NOMO-1 treated with DMSO at 0.1 percent for 48 hours (cell line): ENCODE results near the gene PCSK9.

Experiments
- DNase-seq: peaks from one replicate; lab custom pipeline; 2025; ENCODE audit not compliant: unreplicated experiment; lab: John Stamatoyannopoulos, UW

PCSK9 gene

DNA sequence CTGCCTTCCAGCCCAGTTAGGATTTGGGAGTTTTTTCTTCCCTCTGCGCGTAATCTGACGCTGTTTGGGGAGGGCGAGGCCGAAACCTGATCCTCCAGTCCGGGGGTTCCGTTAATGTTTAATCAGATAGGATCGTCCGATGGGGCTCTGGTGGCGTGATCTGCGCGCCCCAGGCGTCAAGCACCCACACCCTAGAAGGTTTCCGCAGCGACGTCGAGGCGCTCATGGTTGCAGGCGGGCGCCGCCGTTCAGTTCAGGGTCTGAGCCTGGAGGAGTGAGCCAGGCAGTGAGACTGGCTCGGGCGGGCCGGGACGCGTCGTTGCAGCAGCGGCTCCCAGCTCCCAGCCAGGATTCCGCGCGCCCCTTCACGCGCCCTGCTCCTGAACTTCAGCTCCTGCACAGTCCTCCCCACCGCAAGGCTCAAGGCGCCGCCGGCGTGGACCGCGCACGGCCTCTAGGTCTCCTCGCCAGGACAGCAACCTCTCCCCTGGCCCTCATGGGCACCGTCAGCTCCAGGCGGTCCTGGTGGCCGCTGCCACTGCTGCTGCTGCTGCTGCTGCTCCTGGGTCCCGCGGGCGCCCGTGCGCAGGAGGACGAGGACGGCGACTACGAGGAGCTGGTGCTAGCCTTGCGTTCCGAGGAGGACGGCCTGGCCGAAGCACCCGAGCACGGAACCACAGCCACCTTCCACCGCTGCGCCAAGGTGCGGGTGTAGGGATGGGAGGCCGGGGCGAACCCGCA lies at the start of gene PCSK9:
TSS of gene PCSK9 (plus strand) at position 207 of the 741 bp plus-strand sequence. CDS start at position 497, 290 bp downstream.
- DNase-seq, result no peak

DNA sequence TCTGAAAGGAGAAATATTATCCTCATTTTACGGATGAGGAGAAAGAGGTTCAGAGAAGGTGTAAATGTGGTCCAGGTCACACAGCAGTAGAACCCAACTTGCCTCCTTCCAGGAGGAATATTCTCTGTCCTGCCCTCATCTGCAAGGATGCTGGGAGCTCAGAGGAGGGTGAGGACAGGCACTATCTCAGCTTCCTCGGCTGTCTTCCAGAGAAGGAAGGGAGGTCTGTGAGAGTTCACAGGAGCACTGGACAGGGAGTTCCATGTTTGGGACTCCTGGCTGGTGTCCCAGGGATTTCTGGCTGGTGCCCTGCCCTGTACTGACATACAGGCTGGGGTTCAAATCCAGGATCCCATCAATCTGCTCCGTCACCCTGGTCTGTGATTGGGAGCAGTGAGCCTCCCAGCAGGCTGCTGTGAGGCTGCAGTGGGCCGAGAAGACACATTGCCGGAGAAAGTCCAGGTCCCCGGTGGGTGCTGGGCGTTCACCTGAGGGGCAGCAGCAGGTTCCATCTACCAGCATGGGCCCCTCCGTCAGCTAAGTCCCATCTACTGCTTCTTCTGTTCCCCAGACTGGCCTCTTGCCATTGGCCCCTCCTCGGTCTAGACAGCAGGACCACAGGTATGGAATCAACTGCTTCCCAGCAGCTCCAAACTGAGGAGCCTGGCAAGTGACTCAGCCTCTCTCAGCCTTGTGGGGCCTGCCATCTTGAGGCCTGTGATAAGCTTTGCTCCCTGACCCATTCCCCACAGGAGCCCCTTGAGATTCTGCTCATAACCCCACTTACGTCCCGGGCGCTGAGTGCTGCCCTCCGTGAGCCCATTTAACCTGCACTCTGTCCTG lies 49.2 kb upstream of the PCSK9 start:
- DNase-seq, result no peak

DNA sequence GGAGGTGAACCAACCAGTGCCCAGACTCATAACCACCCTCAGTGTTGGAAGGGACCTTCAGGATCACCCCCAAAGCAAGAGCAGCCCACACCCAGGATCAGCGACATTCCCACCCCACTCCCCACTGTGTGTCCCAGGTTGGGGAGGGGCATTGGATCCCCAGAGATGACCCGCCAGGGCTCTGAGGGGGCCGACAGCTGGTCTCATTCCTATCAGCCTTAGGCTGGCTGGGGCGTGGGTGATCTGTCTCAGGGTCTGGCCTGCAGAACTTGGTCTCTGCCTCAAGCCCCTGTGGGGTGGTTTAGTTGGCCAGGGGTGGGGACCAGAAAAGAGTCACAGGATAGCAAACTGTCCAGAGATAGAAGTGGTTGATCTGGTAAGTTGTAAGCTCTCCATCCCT lies 48.4 kb upstream of the PCSK9 start:
- DNase-seq, result no peak

DNA sequence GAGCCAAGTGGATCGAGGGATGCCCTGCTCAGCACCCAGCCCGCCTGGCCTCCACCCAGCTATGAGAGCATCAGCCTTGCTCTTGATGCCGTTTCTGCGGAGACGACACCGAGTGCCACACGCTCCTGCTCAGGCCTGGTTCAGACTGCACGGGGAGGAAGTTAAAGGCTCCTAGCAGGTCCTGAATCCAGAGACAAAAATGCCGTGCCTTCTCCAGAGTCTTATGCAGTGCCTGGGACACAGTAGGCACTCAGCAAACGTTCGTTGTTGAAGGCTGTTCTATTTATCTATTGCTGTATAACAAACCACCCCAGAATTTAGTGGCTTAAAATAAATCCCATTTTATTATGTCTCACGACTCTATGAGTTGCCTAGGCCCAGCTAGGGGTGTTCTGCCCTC lies 47.4 kb upstream of the PCSK9 start:
- no peak for DNase-seq

DNA sequence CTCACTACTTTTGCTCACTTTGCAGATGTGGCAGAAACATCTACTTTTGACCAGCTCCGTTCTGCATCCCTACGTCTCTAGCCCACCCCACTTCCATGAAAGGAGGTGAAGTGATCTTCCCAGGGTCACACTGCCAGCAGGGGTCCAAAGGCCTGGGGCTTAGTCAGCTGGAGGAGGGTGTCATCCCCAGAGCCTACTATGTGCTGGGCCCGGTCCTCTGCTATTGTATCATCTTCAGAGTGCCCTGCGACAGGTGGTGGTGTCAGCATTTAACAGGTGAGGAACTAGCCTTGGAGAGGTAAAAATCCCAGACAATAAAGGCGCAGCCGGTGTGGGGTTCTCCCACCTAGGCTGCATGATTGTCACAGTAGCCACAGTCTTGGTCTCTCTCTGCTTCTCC lies 46.2 kb upstream of the PCSK9 start:
- DNase-seq, result no peak

DNA sequence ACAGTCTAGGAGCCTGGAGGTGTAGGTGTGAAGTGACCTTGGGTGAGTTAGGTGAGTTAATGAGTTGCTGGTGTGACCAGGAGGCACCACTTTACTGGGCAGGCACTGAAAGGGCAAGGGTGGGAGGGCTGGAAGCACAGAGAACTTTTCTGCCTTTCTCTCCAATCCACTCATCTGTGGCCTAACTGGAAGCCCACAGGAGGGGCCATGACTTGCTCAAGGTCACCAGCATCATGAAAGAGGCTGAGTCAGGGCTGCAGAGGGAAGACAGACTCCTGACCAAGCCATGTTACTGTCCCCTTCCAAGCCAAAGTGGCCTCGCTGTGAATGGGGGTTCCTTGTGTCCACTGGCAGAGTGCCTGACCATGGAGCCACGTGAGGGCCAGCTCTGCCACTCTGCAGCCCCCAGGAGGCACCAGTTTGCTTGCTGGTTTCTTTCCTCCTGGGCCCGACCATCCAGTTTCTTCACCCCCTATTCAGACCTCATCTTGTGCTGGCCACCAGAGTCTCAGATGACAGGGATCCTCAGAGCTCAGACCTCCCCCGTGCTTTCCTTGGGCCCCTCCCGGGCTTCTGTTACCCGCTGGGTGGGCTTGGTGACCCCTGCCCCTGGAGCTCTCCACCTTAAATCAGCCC lies 44.9 kb upstream of the PCSK9 start:
- no peak for DNase-seq

DNA sequence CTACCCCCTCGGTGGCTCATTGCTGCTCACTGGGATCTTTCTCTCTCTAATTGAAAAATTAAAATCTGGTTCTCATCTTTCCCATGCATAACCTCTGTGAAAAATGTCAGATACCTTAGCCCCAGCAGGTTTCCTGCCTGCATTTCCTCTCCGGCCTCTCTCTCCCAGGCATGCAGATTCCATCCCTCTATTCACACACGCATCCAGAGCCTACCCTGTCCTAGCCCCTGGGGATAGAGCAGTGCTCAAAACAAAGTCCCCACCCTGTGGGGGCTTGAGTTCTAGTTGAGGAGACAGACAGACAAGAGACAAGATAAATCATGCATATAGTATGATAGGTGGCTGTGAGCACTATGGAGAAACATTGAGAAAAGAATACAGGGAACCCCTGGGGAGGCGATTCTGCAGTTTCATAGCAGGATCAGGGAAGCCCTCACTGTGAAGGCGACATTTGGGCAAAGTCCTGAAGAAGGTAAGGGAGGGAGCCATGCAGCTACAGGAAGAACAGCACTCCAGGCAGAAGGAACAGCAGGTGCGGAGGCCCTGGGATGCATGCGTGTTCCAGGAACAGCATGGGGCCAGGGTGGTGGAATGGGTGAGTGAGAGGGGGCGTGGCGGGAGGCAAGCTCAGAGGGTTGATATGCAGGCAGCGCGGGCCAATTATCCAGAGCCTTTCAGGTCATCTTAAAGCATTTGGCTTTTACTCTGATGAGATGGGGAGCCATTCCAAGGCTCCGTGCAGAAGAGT lies 44.2 kb upstream of the PCSK9 start:
- DNase-seq, result no peak

DNA sequence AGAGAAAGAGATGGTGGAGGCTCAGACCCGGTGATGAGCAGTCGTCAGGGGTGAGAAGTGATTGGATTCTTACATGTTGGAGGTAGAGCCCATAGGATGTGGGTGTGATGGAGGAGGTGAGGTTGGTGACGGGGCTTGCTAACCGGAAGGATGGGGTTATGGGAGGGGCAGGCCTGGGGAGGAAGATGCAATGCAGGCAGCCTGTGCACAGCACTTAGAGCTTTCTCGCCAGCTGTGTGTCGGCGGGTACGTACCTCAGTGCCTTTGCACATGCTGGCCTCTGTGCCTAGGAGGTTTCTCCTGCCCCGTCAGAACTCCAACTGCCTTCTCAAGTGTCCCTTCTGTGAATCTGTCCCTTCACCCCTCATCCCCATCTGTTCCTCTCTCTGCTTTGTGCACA lies 43.5 kb upstream of the PCSK9 start:
- no peak for DNase-seq

DNA sequence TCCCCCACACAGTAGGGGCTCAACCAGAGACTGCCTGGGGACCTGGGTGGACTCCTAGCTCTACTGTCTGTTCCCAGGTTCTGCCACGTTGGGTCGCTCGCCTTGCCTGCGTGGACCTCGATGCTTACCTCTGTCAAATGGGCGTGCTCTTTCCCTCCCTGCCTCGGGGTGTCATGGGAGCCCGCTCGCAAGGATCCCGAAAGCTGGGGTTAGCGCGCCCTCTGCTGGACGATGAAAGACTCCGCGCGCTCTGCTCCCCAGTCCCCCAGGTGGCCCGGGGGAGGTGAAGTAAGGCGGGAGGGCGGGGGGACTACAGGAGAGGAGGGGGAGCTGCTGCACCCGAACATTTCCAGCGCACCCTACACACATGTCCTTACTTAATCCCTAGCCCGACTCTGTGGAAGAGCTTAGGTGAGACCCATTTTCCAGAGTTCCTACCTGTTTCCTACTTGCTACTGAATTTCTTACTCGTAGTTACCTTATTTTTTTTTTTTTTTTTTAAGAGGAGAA lies 42.9 kb upstream of the PCSK9 start:
- DNase-seq, result peak; percentile 61

DNA sequence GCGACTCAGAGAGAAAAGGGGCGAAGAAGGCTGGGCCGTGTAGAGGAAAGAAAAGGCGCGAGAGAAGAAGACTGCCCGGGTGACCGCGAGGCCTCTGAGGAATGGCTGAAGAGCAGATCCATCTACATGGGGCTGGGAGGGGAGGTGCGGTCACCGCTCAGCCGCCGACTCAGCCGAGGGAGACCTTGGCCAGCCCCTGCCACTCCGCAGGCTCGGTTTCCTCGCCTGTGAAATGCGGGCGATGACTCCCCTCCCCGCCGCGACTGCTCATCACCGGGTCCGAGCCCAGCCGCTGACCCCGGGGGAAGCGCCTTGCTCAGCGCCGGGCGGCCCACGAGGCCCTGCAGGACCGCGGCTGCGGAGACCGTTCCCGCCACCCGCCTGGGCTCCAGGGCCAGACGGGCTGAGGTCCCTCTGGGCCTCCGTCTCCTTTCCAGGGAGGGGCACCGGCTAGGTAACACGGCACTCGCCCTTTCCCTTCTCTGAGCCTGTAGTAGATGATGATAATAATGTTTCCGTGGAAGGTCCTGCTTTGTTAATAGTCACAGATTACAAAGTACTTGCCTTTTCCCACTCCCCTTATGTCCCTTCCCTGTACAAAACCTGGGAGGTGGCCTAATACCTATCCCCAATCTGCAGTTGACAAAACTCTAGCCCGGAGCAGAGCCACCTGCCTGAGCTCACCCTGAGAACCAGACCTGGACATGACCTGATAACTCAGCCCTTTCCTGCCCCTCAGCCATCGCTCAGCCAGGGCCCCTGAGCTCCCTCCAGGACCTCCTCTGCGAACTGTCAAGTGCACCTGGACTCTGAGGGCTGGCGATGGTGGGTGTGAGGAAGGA lies 42.3 kb upstream of the PCSK9 start:
- DNase-seq, result no peak

DNA sequence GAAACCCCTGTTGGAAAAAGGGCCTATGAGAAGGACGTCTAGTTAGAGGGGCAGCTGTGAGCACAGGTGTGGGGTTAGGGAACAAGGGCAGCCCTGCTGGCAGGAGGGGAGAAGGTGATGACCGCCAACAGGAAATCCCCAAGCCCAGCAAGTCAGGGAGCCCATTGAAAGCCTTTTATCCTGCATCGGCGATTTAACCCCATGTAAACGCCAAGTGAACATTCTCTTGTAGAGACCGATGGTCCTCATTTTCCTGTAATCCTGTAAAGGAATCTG lies 41.7 kb upstream of the PCSK9 start:
- DNase-seq, result no peak

DNA sequence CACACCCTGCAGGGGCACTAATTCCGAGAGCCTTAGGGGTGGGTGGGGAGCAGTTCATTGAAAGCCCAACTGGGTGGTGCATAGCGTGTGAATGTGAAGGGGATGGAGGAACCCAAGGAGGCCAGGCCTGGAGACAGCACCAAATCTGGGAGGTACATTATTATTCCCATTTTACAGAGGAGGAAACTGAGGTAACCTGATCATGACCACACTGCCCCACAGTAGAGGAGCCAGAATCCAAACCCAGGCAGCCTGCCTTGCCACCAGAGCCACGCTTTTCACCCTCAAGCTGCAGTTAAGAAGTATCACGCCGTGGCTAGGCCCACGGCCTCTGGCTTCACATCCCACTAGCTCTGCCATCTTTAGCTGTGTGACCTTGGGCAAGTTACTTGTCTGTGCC lies 41.2 kb upstream of the PCSK9 start:
- DNase-seq, result no peak

DNA sequence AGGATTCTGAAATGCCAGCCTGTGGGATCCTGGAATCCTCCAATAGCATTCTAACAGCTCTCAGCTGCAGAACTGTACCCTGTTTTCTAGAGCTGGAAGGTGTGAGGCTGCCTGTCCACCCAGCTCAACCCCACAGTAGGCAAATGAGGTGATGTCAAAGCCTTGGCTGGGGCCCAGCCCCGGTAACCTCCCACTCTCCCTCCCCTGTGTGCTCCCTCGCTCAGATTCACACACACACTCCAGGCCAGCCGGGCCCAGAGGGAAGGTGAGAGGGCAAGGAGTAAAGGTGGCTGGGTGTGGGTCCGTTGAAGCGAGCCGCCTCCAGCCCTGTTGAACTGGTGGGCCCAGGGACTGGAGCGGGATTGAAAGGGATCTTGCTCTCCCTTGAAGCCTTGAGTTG lies 40.7 kb upstream of the PCSK9 start, which contains the start of gene BSND:
TSS of gene BSND (plus strand) at position 257 of the 400 bp plus-strand sequence. CDS start 254 bp downstream, outside the sequence.
- no peak for DNase-seq

DNA sequence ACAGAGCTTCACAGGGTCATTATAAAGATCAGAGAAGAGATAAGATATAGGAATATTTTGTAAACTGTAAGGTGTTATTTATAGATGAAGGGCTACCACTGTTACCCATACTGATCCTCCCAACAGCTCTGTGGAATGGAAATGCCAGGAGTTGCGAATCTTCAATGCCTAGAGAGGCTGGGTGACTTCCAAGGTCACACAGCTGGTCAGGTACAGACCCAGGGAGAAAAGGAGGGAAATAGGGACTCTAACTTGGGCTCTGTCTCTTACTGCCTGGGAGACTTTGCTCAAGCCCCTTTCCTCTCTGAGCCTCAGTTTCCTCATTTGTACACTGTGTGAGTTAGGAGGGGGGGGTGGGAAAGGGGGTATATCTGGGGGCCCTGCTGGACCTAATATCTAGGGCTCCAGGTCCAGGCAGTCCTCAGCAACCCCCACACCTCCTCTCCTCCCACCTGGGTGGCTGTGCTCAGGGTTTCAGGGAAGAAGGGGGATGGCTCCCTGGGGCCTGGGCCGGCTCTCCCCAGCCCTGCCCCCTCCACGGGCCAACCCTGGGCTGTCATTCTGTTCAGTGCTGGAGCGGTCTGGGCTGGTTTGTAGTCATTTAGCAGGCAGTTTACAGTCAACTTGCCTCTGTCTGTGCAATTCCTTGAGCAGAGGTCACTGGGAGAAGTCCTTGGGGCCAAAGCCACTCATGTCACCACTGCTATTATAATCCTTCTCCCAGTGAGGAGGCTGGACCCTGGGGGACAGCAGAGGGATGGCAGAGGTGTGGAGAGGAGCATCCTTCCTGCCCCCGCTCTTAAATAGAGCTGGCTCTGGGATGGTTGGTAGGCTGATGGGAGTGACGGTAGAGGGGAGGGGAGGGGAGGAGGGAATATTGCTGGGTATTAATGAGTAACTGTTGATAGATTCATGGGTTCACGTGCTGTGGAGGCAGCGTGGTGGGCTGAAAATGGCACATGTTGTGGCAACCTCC lies 39.0 kb upstream of the PCSK9 start:
- no peak for DNase-seq

DNA sequence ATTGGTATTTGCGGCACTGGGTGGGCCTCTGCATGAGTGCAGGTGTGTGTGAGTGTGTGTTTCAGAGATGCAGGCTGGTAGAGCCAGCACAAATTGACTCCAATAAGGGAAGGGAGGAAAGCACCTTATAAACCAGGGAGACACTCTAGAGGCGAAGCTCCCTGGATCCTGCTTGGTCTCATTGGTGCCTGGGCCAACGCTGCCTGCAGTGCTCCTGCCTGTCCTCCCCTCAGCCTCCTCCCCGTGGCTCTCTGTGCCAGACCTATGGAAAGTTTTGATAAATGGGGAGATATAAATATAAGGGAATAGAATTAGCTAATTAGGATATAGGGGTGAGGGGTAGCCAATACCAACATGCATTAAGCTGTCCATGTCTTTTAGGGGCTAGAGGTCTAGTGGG lies 38.0 kb upstream of the PCSK9 start:
- no peak for DNase-seq

DNA sequence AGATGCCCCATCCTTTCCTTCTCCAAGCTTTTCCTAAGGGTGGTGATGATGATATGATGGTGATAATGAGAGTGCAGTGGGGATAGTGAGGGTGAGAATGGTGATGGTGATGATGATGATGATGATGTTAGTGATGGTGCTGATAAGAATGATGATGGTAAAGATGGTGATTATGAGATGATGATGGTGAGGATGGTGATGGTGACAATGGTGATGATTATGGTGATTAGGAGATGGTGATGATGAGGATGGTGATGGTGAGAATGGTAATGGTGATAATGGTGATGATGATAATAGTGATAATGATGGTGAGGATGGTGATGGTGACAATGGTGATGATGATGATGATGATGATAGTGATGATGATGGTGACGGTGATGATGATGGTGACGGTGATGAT lies 36.7 kb upstream of the PCSK9 start:
- no peak for DNase-seq

DNA sequence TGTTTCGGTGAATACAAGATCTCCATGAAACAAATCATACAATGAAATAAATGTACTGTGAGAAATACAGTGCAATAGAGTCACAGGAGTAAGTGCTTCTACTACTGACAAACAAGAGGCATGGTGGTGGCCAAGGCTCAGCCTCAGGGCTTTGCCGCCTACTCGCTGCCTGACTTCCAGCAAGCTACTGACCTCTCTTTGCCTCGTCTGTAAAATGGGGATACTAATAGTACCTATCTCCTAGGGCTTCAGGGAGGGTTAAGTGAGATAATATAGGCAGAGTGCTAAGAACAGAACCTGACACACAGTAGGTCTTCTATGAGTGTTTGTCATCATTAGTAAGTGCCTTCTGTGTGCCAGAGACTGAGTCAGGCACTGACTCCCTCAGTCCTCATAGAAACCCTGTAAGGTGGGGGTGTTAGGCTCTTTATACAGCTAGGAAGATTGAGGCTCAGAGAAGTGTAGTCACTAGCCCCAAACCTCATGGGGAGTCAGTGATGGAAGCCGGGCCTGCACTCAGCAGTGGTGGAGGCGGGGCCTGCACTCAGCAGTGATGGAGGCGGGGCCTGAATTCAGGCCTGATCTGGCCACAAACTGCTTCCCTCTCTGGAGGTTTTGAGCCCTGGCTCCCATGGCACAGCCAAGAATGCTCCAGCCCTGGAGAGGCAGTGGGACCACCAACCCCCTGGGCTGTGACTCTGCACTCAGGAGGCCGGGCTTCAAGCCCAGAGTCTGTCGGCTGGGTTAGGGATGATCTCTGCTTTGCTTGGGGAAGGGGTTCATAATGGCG lies 33.8 kb upstream of the PCSK9 start:
- DNase-seq, result no peak

DNA sequence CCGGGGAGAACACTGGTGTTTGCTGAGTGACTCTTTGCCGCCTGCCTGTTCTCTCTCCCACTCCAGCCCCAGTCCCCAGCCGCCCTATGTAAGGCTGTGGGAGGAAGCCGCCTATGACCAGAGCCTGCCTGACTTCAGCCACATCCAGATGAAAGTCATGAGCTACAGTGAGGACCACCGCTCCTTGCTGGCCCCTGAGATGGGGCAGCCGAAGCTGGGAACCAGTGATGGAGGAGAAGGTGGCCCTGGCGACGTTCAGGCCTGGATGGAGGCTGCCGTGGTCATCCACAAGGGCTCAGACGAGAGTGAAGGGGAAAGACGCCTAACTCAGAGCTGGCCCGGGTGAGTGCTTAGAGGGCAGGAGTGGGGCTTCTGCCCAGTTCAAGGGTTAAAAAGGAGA lies 32.4 kb upstream of the PCSK9 start:
- no peak for DNase-seq
